ENCODE results near the gene GRAMD1A.
"Not testable (repeated sequence)": the region's sequence is repeated elsewhere in the genome, so short reads cannot be mapped to it uniquely, and the experiment has no call there.

The GRAMD1A gene

DNA sequence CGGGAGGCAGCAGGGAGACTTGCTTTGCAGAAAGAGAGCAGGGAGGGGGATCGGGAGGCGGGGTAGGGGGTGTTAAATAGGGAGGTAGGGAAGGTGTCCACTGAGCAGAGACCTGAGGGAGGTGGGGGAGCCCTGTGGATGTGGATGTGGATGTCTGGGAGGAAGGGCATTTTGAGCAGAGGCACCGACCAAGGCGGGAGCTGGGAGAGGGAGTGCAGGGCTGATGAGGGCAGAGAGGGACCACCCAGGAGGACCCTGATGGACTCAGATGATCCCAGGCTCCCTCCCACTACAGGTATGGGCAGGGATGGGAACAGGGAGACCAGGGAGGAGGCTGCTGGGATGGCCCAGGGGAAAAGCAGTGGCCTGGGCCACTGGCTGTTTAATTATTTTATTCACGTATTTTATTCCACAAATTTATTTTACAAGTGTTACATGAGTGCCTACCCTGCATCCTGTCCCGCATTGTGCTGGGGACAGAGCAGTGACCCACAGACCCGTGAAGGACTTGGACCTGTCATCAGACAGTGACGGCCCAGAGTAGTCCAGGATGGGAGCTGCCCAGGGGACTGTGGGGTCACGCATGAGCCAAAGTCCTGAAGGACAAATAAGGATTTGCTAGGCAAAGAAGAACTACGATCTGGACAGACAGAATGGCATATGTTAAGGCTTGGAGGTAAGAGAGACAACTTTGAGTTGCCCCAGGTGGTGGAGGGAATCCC, 5.3 kb downstream of the GRAMD1A start:
- peaks cover 17% of the 10 kb centered on the region for H3K4me1 ChIP-seq (ENCODE audit: insufficient read depth, low read length)
- no peak overlapping the region for H3K9ac ChIP-seq (ENCODE audit: low read depth, low read length)
- peaks cover 20% of the 10 kb centered on the region for H3K36me3 ChIP-seq (ENCODE audit: insufficient read depth, low read length)
- H3K9me3 ChIP-seq (ENCODE audit: control insufficient read depth, insufficient read depth, low read length), result no peaks in the 10 kb centered on the region

DNA sequence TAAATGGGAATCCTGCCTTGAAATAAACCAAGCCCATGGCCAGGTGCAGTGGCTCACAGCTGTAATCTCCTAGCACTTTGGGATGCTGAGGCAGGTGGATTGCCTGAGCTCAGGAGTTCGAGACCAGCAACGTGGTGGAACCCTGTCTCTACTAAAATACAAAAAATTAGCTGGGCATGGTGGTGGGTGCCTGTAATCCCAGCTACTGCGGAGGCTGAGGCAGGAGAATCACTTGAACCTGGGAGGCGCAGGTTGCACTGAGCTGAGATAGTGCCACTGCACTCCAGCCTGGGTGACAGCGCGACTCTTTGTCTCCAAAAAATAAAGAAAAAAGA, 5.9 kb downstream of the GRAMD1A start:
- peaks cover 24% of the 10 kb centered on the region for H3K36me3 ChIP-seq (ENCODE audit: insufficient read depth, low read length)
- not testable (repeated sequence) for H3K9me3 ChIP-seq (ENCODE audit: control insufficient read depth, insufficient read depth, low read length); H3K9ac ChIP-seq (ENCODE audit: low read depth, low read length)
- H3K4me1 ChIP-seq (ENCODE audit: insufficient read depth, low read length), result peaks cover 17% of the 10 kb centered on the region

DNA sequence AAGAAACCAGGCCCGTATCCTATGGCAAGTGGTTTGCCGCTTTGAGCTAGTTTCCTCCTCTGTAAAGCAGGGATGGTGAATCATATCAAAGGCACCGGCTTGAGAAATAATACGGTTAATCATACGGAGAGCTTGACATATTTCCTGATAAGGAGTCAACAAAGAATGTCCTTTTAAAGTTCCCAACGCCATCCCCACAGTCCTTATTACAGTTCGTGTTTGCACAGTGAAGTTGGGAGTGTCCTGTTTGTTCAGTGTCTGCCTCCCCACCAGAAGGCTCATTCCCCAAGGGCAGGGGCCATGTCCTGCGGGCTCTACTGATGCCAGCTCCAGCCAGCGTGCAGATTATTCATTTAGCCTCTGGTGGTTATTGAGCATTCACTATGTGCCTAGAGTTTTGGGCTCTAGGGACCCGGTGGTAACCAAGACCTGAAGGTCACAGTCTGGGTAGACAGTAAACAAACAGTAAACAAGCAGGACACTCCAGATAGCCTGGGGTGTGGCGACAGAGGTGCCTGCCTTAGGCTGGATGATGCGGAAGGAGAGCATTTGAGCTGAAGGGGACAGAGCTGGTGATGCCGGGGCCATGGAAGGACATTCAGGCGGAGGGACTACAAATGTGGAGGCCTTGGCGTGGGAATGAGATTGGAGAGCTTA, 6.3 kb downstream of the GRAMD1A start:
- Histone ChIP-seq H3K36me3 (ENCODE audit: insufficient read depth, low read length) (peaks cover 24% of the 10 kb centered on the region), H3K9ac (ENCODE audit: low read depth, low read length) (no peak overlapping the region), H3K4me1 (ENCODE audit: insufficient read depth, low read length) (peaks cover 17% of the 10 kb centered on the region)

DNA sequence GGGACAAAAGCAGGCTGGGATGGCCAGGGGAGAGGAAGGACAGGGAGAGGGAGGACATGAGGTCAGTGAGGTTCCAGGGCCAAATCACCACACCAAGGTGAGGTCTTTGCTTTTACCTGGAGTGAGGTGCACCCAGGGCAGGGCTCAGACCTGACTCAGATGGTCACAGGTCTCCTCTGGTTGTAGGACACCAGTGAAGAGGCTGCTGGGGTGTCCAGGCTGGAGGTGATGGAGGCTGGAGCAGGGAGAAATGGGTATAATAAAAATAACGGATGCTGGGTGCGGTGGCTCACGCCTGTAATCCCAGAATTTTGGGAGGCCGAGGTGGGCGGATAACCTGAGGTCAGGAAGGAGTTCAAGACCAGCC, 6.9 kb downstream of the GRAMD1A start:
- Histone ChIP-seq H3K4me1 (ENCODE audit: insufficient read depth, low read length) (peaks cover 14% of the 10 kb centered on the region), H3K36me3 (ENCODE audit: insufficient read depth, low read length) (peaks cover 24% of the 10 kb centered on the region), H3K9ac (ENCODE audit: low read depth, low read length) (no peak overlapping the region)

More for the DNA sequence above, 6.3 kb downstream of the GRAMD1A start:
- H3K9me3 ChIP-seq (ENCODE audit: control insufficient read depth, insufficient read depth, low read length), result no peaks in the 10 kb centered on the region

DNA sequence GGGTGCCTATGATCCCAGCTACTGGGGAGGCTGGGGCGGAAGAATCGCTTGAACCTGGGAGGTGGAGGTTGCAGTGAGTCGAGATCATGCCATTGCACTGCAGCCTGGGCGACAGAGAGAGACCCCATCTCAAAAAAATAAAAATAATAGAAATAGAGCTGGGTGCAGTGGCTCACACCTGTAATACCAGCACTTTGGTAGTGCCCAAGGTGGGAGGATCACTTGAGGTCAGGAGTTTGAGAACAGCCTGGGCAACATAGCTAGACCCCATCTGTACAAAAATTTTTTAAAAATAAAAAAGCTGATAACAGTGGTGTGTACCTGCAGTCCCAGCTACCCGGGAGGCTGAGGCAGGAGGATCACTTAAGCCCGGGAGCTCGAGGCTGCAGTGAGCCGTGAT, 7.3 kb downstream of the GRAMD1A start:
- Histone ChIP-seq H3K4me1 (ENCODE audit: insufficient read depth, low read length) (peaks cover 13% of the 10 kb centered on the region), H3K36me3 (ENCODE audit: insufficient read depth, low read length) (peaks cover 24% of the 10 kb centered on the region)
- not testable (repeated sequence) for H3K9ac ChIP-seq (ENCODE audit: low read depth, low read length); H3K9me3 ChIP-seq (ENCODE audit: control insufficient read depth, insufficient read depth, low read length)

More for the DNA sequence above, 6.9 kb downstream of the GRAMD1A start:
- no peaks in the 10 kb centered on the region for H3K9me3 ChIP-seq (ENCODE audit: control insufficient read depth, insufficient read depth, low read length)

DNA sequence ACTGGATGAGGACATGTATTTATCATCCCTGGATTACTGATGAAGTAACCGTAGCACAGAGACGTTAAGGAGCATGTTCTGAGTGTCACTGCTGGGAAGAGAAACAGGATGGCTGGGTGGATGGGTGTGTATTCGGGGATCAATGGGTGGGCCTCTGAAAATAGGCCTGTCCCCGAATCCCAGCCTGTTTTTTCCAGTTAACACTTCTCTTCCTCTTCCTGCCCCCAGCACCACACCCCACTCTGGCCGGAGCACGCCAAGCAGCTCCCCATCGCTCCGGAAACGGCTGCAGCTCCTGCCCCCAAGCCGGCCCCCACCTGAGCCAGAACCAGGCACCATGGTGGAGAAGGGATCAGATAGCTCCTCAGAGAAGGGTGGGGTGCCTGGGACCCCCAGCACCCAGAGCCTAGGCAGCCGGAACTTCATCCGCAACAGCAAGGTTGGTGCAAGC, 8.8 kb downstream of the GRAMD1A start:
- H3K9ac ChIP-seq (ENCODE audit: low read depth, low read length), result no peak overlapping the region
- H3K4me1 ChIP-seq (ENCODE audit: insufficient read depth, low read length), result peaks cover 1% of the 10 kb centered on the region; the same call in 1 of the 2 replicates
- H3K36me3 ChIP-seq (ENCODE audit: insufficient read depth, low read length), result peaks cover 27% of the 10 kb centered on the region
- no peaks in the 10 kb centered on the region for H3K9me3 ChIP-seq (ENCODE audit: control insufficient read depth, insufficient read depth, low read length)

DNA sequence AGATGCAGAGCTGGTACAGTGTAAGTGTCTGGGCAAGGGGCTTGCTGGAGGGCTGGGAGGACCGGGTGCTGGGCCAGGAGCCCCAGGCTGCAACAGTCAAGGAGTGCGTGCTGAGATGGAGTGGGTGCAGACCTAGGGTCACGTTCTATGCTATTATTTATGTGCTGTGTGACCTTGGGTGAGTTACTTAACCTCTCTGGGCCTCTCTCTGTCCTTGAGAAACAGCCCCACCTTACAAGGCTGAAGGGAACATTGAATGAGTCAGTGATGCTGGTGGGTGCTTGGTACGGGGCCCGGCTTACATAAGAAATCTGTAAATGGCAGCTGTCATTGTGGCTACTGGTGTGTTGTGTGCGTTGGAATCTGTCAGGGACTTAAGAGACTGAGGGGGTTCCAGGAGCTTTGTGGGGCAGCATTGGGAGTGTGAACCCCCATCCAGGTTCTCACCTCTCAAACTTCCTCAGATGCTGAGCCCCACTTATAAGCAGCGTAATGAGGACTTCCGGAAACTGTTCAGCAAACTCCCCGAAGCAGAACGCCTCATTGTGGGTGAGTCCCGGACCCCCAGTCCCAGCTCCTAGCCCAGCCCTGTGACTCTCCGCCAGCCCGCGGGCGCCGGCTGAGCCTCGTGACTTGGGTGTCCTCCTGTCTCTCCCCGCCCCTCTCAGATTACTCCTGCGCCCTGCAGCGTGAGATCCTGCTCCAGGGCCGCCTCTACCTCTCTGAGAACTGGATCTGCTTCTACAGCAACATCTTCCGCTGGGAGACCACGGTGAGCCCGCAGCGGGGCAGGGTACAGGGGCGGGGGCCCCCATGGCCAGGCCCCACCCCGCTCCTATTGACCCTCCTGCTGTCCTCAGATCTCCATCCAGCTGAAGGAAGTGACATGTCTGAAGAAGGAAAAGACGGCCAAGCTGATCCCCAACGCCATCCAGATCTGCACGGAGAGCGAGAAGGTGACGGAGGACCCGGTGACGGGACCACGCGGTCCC, 9.6 kb downstream of the GRAMD1A start:
- Histone ChIP-seq H3K36me3 (ENCODE audit: insufficient read depth, low read length) (peaks cover 36% of the 10 kb centered on the region), H3K9ac (ENCODE audit: low read depth, low read length) (no peak overlapping the region), H3K4me1 (ENCODE audit: insufficient read depth, low read length) (no peaks in the 10 kb centered on the region), H3K9me3 (ENCODE audit: control insufficient read depth, insufficient read depth, low read length) (no peaks in the 10 kb centered on the region)

DNA sequence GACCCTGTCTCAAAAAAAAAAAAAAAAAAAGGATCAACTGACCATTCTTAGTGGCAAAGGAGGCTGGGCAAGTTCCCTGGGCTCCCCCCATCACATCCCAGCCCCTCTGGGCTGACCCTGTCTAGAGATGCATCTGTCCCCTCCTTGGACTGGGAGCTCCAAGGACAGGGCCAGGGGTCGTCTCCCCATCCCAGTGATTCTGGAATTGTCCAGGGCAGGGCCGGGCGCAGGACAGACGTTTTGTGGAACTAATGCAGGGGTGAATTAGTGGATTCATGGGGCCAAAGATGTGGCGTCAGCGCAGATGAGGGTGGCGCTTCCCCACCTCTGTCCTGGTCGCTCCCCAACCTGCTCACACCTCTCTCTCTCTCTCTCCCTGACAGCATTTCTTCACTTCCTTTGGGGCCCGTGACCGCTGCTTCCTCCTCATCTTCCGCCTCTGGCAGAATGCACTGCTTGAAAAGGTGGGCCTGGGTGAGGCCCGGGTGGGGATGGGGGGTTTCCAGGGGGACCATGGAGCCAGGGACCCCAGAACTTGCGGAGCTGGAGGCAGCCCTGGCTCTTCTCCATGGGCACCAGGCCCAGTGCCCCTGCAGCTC, 11.1 kb downstream of the GRAMD1A start:
- H3K4me1 ChIP-seq (ENCODE audit: insufficient read depth, low read length), result no peaks in the 10 kb centered on the region
- H3K9me3 ChIP-seq (ENCODE audit: control insufficient read depth, insufficient read depth, low read length), result no peaks in the 10 kb centered on the region
- peaks cover 45% of the 10 kb centered on the region for H3K36me3 ChIP-seq (ENCODE audit: insufficient read depth, low read length)
- H3K9ac ChIP-seq (ENCODE audit: low read depth, low read length), result no peak overlapping the region

DNA sequence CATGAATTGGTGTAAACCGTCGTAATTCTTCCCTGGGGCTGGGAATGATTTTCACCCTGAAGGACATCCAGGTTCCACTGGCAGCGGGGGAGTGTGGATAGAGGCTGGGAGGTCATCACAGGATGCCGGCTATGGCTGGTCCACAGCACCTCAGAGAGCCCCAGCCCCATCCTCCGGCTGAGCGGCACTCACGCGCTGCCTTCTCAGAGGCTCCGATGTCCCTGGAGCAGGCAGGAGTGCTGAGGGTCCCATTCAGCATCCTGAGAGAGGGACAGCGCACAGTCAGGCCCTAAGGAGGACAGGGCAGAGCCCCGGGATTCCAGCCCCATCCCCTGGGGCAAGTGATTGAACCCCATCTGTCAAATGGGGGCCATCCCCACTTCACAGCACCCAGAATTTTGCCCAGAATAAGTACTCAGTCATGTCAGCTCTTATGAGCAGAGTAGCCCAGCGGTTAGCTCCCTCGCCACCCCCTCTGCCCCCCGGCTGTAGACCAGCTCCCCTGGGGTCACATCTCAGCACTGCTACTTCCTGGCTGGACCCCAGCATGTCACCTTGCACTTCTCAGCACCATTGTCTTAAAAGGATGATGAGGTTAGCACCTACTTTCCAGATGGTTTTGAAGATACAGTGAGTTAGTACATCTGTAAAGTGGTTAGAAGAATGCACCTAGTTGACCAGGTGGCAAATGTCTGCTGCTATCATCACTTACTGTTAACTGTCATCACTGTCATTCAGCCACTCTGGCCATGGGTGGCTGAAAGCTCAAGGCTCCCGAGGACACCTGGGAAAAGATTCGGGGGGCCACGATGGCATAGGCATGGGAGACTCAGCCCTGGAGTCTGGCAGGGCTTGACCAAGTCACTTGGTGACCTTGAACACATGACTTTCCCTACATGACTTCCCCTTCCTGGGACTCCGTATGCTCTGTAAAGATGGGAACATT, 11.9 kb downstream of the GRAMD1A start:
- Histone ChIP-seq H3K9me3 (ENCODE audit: control insufficient read depth, insufficient read depth, low read length) (no peaks in the 10 kb centered on the region), H3K9ac (ENCODE audit: low read depth, low read length) (no peak overlapping the region), H3K4me1 (ENCODE audit: insufficient read depth, low read length) (no peaks in the 10 kb centered on the region), H3K36me3 (ENCODE audit: insufficient read depth, low read length) (peaks cover 49% of the 10 kb centered on the region)

DNA sequence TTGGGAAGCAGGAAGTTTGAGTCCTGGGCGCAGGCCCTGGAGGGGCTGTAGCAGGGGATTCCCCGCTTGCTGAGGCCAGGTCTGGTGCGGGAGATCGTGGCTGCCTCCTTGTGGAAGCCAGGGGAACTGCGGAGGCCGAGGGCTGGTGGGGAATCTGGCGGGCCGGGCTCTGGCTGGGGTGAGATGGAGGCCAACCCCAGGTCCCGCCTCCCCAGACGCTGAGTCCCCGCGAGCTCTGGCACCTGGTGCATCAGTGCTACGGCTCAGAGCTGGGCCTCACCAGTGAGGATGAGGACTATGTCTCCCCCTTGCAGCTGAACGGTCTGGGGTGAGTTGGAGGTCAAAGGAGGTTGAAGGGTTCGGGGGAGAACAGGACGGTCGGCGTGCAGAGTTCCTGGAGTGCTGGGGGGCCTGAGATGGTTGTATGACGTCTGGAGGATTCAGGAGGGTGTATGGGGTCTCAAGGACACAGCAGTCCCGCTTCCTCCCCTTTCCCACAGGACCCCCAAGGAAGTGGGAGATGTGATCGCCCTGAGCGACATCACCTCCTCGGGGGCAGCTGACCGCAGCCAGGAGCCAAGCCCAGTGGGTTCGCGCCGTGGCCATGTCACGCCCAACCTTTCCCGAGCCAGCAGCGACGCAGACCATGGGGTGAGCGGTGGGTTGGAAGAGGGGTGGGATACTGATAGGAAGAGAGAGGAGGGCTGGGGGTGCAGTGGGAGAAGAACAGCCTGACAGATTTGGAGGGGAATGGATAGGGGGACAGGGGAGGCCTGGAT, 13.1 kb downstream of the GRAMD1A start:
- H3K4me1 ChIP-seq (ENCODE audit: insufficient read depth, low read length), result no peaks in the 10 kb centered on the region
- H3K36me3 ChIP-seq (ENCODE audit: insufficient read depth, low read length), result peaks cover 55% of the 10 kb centered on the region
- H3K9ac ChIP-seq (ENCODE audit: low read depth, low read length), result no peak overlapping the region
- H3K9me3 ChIP-seq (ENCODE audit: control insufficient read depth, insufficient read depth, low read length), result no peaks in the 10 kb centered on the region

DNA sequence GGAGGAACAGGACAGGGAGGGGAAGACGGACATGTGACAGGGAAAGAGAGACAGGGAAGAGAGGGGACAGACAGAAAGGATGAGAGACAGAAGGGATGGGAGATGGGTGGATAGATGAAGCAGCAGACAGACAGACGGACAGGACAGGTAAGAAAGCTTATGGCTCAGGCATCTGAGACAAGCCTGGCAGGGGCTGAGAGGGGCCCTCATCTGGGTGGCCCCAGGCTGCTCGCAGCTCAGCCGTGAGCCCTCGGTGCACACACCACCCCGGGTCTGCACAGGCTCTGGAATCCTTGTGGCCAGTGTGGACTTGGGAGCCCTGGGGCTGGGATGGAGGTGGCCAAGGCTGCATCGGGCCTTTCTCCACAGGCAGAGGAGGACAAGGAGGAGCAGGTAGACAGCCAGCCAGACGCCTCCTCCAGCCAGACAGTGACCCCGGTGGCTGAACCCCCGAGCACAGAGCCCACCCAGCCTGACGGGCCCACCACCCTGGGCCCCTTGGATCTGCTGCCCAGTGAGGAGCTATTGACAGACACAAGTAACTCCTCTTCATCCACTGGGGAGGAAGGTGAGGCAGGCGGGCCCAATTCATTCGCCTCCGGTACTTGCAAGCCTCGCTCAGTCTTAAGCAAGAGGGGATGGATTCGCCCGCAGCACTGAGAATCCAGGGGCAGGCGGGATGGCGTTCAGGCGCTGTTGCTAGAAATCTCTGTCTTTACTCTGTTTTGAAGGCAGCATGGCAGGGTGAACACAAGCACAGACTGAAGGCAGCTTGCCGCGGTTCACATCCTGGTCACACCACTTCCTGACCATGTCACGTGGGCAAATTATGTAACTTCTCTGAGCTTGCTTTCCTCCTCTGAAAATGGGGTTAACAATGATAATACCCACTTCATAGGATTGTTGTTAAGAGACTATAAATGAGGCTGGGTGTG, 14.0 kb downstream of the GRAMD1A start:
- Histone ChIP-seq H3K4me1 (ENCODE audit: insufficient read depth, low read length) (no peaks in the 10 kb centered on the region), H3K36me3 (ENCODE audit: insufficient read depth, low read length) (peaks cover 54% of the 10 kb centered on the region), H3K9me3 (ENCODE audit: control insufficient read depth, insufficient read depth, low read length) (no peaks in the 10 kb centered on the region), H3K9ac (ENCODE audit: low read depth, low read length) (no peak overlapping the region)

DNA sequence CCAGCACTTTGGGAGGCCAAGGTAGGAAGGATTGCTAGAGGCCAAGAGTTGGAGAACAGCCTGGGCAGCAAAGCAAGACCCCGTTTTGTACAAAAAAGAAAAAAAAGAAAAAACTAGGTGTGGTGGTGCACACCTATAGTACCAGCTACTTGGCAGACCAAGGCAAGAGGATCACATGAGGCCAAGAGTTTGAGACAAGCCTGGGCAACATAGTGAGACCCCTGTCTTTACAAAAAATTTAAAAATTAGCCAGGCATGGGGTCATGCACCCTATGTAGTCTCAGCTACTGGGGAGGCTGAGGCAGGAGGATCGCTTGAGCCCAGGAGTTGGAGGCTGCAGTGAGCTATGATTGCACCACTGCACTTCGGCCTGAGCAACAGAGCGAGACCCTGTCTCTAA, 14.7 kb downstream of the GRAMD1A start:
- H3K9ac ChIP-seq (ENCODE audit: low read depth, low read length); H3K4me1 ChIP-seq (ENCODE audit: insufficient read depth, low read length); H3K9me3 ChIP-seq (ENCODE audit: control insufficient read depth, insufficient read depth, low read length): not testable (repeated sequence)
- H3K36me3 ChIP-seq (ENCODE audit: insufficient read depth, low read length), result peaks cover 49% of the 10 kb centered on the region

All from ES-I3 (cell line).